HG03066 (cell line): ENCODE results near the gene ZNF516.

Experiments
- ATAC-seq: cut with Tn5 transposase; IDR thresholded peaks from one replicate; pipeline ENCODE4 v1.9.1; 2021; ENCODE audit warnings: low read depth; ENCODE audit not compliant: unreplicated experiment

ZNF516 gene

GRCh38 chr18:76402026-76402990 lies 92.7 kb downstream of the ZNF516 start:
- ATAC-seq, result no peak

GRCh38 chr18:76401498-76401897 lies 93.5 kb downstream of the ZNF516 start:
- ATAC-seq, result no peak

DNA sequence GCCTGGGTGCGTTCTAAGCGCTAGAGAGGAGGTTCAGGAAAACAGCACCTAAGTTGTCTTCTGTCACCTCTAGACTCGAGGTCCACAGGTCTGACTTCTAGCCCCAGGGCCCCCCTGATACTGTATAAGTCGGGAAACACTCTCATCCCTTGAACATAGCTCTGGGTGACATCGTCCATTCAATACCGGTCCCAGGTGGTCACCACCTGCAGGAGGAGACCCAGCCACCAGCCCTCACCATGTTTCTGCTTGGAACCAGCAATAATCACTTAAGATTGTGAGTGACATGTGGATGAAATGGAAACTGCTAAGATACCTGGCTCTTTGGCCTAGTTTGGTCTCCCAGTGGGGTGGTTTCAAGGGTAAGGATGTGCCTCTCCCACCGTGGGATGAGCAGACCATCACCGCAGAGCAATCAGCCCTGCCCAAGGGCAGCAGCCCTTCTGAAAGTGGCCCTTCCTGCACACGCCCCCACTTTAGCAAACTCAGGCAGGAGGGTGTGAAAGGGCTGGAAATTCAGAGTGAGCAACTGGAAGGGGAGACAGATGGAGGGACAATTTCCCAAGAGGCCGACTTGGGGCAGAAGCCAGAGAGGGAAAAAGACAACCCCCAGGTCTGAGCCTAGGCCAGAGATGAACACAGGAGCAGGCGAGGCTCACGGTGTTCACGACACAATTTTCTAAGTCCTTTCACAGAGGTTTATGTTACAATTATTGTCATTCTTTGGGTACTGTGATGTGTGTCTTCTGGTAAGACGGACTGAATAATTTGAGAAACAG lies 95.2 kb downstream of the ZNF516 start:
- ATAC-seq, result no peak

- ATAC-seq, result peak; percentile 78
Measured at GRCh38 chr18:76398896-76399612, 96.0 kb downstream of the ZNF516 start.

DNA sequence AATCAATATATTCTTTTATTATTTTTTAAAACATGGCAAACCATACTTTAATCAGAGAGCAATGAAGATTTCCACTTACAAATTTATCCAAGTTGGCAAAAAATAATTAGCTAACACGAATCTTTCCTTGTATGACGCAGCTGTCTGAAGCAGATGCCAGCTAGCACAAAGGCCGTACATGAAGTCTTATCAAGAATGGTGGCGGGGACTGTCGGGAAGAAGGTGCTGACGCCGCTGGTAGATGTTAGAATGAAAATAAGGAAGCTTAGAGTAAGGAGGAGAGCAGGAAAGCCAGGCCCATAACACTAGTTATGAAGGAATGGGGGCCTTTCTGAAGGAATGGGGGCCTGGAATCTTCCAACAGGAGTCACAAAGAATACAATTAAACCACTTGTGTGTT lies 96.7 kb downstream of the ZNF516 start:
- no peak for ATAC-seq

DNA sequence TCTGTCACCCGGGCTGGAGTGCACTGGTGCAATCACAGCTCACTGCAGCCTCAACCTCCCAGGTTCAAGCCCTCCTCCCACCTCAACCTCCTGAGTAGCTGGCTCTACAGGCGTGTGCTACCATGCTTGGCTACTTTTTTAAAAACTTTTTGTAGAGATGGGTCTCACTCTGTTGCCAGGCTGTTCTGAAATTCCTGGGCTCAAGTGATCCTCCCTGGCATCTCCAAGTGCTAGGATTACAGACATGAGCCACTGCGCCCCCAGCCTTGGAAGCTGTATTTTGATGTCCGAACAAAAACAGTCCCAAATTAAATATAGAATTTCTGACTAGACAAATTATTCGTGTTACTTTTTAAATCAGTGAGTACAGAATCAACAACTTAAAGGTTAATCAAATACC lies 97.4 kb downstream of the ZNF516 start:
- no peak for ATAC-seq

DNA sequence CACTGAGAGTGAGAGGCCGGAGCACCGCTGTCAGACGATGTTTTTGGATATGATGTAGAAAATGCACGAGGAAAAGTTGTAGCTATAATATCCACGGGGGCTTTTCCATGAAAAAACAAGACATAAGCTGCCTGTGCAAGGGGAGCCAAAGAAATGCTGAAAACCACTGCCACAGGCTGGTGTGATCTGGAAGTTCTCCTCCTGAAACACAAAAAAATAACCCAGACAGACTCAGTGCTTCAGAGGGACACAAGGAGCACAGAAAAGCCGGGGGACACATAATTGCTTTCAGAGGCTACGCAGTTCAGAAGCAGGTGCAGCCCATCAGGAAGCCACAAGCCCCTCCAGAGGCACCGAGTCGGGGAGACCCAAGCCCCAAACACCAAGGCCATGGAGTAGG lies 98.2 kb downstream of the ZNF516 start:
- no peak for ATAC-seq

GRCh38 chr18:76395609-76396008 lies 99.4 kb downstream of the ZNF516 start:
- ATAC-seq, result no peak

GRCh38 chr18:76394780-76395476 lies 100.1 kb downstream of the ZNF516 start:
- no peak for ATAC-seq

- ATAC-seq, result no peak
Measured at GRCh38 chr18:76392349-76392748, 102.7 kb downstream of the ZNF516 start.

DNA sequence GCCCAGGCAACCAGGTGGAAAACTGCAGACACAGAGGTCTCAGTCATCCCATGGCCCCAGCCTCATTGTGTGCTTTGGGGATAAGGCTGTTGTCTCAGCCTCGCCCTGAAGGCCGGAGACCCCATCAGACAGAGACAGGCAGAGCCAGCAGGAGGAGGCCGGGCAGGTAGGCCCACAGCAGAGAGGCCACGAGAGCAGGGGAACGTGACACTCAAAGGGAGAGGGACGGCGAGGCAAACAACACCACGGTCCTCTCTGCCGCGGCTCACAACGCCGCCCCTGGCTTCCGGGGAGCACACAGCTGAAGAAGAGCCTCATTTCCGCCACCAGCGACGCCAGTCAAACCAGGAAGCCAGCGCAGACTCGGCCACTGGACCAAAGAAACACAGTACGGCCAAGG lies 103.3 kb downstream of the ZNF516 start:
- no peak for ATAC-seq

DNA sequence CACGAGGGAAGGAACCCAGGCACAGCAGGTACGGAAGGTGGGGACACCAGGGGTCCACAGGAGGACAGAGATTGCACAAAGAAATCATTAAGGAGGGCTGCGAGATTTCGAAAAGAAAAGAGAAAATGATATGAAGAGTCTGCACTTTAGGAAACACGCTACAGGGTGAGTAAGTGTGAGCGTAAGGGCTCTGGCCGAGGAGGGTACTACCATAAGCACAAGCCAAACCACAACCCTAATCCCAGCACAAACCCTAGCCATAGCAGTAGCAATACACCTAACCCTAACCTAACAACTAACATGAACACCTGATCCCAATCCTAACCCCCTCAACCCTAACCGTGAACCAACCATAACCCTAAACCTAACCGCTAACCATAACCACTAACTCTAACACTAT lies 104.0 kb downstream of the ZNF516 start:
- no peak for ATAC-seq

- no peak for ATAC-seq
Measured at GRCh38 chr18:76390452-76391035, 104.5 kb downstream of the ZNF516 start.

DNA sequence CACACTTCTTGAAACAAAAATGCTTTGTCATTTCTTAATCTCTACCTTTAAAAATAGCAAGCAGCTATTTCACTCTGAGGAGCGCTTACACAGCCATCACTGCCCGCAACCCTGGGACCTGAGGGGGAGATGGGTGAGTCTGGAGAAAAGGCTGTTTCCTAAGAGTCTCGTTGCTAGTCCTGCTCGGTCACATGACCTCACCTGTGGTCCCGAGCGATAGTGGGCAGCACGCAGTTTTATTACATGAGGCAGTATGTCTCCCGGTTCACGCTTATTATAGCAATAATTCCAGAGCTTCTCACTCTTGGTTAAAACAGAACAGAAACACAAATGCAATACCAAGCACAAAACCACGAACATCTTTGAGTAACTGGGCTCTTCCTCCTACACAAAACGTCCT lies 105.3 kb downstream of the ZNF516 start:
- ATAC-seq, result no peak

DNA sequence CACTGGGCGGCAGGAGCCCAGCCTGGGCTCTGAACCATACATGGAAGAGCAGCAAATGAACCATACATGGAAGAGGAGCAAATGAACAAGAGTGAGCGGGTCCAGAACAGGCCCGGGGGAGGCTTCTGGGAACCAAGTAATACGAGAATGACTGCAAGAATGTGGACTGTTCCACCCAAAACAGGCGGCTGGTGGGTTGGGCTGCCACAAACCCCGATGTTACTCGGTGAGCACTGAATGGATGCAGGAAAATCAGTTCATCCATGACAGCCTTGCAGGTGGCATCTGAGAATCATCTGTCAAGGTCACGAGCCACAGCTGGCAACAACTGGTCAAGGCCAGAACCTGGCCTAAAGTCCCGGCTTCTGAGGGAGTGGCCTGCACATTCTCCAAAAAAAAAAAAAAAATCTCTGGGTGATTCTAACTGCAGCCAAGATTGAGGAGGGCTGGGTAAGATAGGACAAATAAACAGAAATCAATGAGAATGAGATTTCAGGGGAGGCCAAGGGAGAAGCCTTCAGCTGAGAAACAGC lies 106.1 kb downstream of the ZNF516 start:
- no peak for ATAC-seq

DNA sequence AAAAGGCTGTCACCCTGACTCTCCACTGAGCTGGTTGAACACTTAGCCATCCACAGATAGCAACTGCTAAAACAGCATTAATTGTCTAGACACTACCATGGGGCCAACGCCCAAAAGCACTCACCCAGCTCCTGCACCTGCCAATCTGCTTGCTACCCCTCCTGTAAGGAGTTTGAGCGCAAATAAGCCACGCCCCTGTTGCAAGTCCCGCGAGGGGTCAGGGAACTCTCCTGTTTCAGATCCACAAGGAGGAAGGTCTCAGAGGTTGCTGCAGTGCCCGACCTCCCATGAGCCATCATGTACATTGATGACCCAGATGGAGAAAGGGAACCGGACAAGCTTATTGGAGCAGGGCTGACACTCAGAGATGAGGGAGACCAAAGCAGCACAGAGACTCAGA lies 106.8 kb downstream of the ZNF516 start:
- no peak for ATAC-seq

- no peak for ATAC-seq
Measured at GRCh38 chr18:76387608-76388007, 107.4 kb downstream of the ZNF516 start.

DNA sequence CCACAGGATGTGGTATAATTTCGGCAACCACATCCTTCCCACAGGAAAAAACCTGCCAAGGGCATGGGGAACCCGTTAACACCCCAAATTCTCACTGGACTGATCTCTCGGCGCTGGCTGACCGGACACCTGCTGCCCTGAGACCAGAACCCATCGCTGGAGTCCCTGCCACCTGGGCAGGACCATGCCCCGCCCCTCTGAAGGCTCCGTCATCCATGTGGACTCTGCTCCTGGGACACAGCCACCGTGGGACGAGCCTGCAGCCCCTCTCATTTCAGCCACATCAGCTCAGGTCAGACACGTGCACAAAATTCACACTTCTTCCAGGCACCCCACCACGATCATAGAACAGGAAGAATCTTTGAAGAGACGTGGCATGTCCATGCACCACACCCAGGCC lies 108.2 kb downstream of the ZNF516 start:
- ATAC-seq, result no peak

GRCh38 chr18:76386071-76386470 lies 109.0 kb downstream of the ZNF516 start:
- ATAC-seq, result no peak

DNA sequence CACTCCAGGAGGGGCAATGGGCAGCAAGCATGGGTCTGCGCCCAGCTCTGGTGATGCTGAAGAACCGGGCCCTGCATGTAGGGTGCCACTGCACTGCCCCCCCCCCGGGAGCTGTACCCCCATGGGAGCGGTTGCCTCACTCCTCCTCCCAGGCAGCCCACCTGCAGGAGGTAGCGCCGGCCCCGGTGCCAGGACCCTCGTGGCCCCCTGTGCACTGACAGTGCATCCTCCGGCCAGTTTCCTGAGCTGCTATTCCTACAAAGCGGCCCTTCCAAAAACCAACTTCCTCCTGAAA lies 109.4 kb downstream of the ZNF516 start:
- no peak for ATAC-seq
